Heart left ventricle (tissue), 16 donors: Measurements from ENCODE around the gene PCBP4. TPM values are rescaled to one million over a fixed set of nuclear protein-coding genes. Genes with fewer than 3 reads are reported as not detected.
A peak's percentile ranks its signal among the peaks of the same experiment; 100 is the strongest.

Experiments
- ATAC-seq, 4 donors: fragments of 200-7000 bp; cut with Tn5 transposase; one replicate each; pipeline ENCODE4 v1.9.1; 2020 to 2022; ENCODE audit warnings: moderate library complexity in 4 of 4, mild to moderate bottlenecking in 3 of 4, moderate number of reproducible peaks in 1 of 4
- DNase-seq, 5 donors: peaks; one replicate each; pipeline ENCODE4 v3.0.0-alpha.2; 2020
- H3K27ac ChIP-seq, 12 donors: fragments of 200-600 bp; sonication (generic) in 4 of 12; one replicate each; pipeline versions ENCODE4 v1.5.0 to v1.8.0; 2016 to 2022; ENCODE audit warnings: mild to moderate bottlenecking in 2 of 12
- H3K27me3 ChIP-seq, 9 donors: fragments of 200-600 bp; sonication (generic) in 2 of 9; one replicate each; pipeline versions ENCODE4 v1.5.1 to v1.8.0; 2016 to 2022; ENCODE audit warnings: mild to moderate bottlenecking in 3 of 9
- H3K36me3 ChIP-seq, 9 donors: fragments of 200-600 bp; sonication (generic) in 2 of 9; one replicate each; pipeline versions ENCODE4 v1.5.0 to v1.8.0; 2018 to 2022; ENCODE audit warnings: mild to moderate bottlenecking in 2 of 9
- H3K4me1 ChIP-seq, 12 donors: fragments of 200-600 bp; sonication (generic) in 4 of 12; one replicate each; pipeline versions ENCODE4 v1.5.0 to v1.8.0; 2016 to 2022; ENCODE audit warnings: mild to moderate bottlenecking in 3 of 12
- H3K4me3 ChIP-seq, 12 donors: fragments of 200-600 bp; sonication (generic) in 4 of 12; one replicate each; pipeline versions ENCODE4 v1.5.0 to v1.8.0; 2017 to 2022; ENCODE audit warnings: mild to moderate bottlenecking in 9 of 12, moderate library complexity in 4 of 12
- H3K9me3 ChIP-seq, 12 donors: fragments of 200-600 bp; sonication (generic) in 4 of 12; one replicate each; pipeline versions ENCODE4 v1.5.0 to v1.8.0; 2016 to 2022; ENCODE audit warnings: mild to moderate bottlenecking in 1 of 12
- POLR2A ChIP-seq, 2 donors: fragments of 450-650 bp; IDR thresholded peaks; one replicate each; pipeline ENCODE4 v1.6.1; 2017; ENCODE audit warnings: antibody characterized with exemption in 2 of 2, mild to moderate bottlenecking in 2 of 2, moderate library complexity in 2 of 2
- WGBS, 4 donors: extraction: QIAGEN DNeasy Blood & Tissue Kit in 2 of 4; methylation state at CpG; one replicate each; pipeline versions ENCODE4 v1.1.5 to v1.1.7; 2013 to 2018; 5-methylcytosine and 5-hydroxymethylcytosine counted together
- intact Hi-C, 10 donors: fragments of 100-400 bp; cut with DNase I; formaldehyde crosslinking; loops; one replicate each; pipeline versions ENCODE4 v1.11.1 to v1.14.2; 2022
- polyA plus RNA-seq, 2 donors: library from polyadenylated mRNA; stranded (reverse); fragments of 200-250 nt; gene quantifications; one replicate each; pipeline ENCODE4 v1.2.3, GENCODE V29; 2013
- total RNA-seq, 9 donors: library from RNA; depleted of rRNA in 2 of 9; stranded (reverse); fragments of >200 nt in 2 of 9; fragmentation: NEBNext Ultra II Directional in 3 of 9; extraction: Animal tissue kit (Norgen Biotek cat#: 25700) in 3 of 9; gene quantifications; one replicate each; pipeline versions ENCODE4 v1.1.0 to v1.2.4, GENCODE V29; 2016 to 2023
- TF ChIP-seq, protein P1 (sequence below), 12 donors: fragments of 200-600 bp; sonication (generic) in 4 of 12; IDR thresholded peaks; one replicate each; pipeline versions ENCODE4 v1.5.0 to v1.8.0; 2018 to 2022; ENCODE audit warnings: antibody characterized with exemption in 12 of 12, mild to moderate bottlenecking in 5 of 12
- donor health status: ischemic (EF 13 %, LVEDD 7.1; RV severe dilation, severe dysfunction).
- donor health status: healthy with polysubstance abuse.
- donor health status: DM: no; HTN: yes; CAD: no.
- donor health status: DM: no; HTN: no; CAD: no.
- donor health status: ischemic (EF 25% LVEDD 6.9; RV normal size, moderate dysfunction).
- donor health status: ischemic (EF 25% LVEDD 5.7; RV mildly dilated, moderate dysfunction).
- donor health status: healthy.
- donor health status: DM: yes; HTN: yes; CAD: no.
- donor health status: ischemic (EF 35%, LVEDD 5.7; RV mildly dilated, moderate dysfunction).
- donor health status: nonischemic (EF 11% LVEDD 7.7; RV severe dilation, severe dysfunction).
- donor health status: DM: yes; HTN: yes; CAD: no.
- donor health status: PGD.
- donor health status: ischemic (EF 29% LVEDD 5.4; RV normal size, mild dysfunction).
- donor health status: nonischemic (EF 23%, LVEDD 6.1; RV moderate dilation, normal function).

PCBP4 gene
- total and polyA plus RNA-seq, 11 donors, result 55.4 to 149 (median 64.8) TPM

DNA sequence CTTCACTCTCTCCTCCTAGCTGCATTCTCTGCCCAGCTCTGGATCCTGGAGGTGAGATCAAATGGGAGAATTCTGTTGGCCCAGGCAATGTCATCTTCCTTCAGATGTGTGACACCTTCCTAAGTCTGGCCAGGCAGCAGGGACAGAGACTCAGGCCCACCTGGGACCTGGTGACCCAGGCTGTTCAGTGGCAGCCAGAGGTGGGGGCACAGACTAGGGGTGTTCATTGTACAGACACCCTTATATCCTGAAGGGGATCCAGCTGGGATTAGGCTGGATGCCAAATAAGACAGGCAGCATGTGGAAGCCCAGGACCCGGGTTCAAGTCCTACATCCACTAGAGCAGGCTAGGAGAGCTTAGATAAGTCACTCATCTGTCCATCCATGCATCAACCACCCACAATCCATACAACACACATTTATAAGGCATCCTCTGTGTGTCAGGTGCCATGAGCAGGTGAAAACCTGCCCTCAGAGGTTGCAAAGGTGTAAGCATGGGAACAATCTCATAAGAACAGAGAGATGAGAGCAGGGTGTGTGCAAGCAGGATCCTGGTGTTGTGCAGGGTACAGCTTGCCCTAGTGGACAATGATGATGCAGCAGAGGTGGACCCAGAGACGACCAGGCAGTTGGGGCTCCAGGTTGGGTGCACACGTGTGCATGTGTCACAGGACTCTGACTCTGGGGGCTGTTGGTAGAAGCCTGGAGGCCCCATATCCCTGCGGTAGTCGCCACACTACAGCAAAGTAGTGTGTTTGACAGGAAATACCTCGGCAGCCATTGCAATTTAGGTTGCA lies 46.7 kb upstream of the PCBP4 start:
- Histone ChIP-seq H3K27me3 (no peaks in the 10 kb centered on the region), H3K4me3 (no peak overlapping the region), H3K4me1 (peaks cover 6 to 58% (median 28%) of the 10 kb centered on the region in 12 donors), H3K27ac (no peak overlapping the region), H3K36me3 (no peaks in the 10 kb centered on the region), H3K9me3 (no peaks in the 10 kb centered on the region)
- intact Hi-C loops, result no loop called here
- ATAC-seq (no peak), DNase-seq (no peak)
- TF ChIP-seq, protein P1, sequence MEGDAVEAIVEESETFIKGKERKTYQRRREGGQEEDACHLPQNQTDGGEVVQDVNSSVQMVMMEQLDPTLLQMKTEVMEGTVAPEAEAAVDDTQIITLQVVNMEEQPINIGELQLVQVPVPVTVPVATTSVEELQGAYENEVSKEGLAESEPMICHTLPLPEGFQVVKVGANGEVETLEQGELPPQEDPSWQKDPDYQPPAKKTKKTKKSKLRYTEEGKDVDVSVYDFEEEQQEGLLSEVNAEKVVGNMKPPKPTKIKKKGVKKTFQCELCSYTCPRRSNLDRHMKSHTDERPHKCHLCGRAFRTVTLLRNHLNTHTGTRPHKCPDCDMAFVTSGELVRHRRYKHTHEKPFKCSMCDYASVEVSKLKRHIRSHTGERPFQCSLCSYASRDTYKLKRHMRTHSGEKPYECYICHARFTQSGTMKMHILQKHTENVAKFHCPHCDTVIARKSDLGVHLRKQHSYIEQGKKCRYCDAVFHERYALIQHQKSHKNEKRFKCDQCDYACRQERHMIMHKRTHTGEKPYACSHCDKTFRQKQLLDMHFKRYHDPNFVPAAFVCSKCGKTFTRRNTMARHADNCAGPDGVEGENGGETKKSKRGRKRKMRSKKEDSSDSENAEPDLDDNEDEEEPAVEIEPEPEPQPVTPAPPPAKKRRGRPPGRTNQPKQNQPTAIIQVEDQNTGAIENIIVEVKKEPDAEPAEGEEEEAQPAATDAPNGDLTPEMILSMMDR (IDR thresholded peaks at IDR 0.05), result no peak
- TF ChIP-seq POLR2A (IDR thresholded peaks at IDR 0.05), result no peak
- WGBS, 4 donors, result 88 to 94% (median 90%) methylated on average over 5 to 6 of the region's 6 CpGs

DNA sequence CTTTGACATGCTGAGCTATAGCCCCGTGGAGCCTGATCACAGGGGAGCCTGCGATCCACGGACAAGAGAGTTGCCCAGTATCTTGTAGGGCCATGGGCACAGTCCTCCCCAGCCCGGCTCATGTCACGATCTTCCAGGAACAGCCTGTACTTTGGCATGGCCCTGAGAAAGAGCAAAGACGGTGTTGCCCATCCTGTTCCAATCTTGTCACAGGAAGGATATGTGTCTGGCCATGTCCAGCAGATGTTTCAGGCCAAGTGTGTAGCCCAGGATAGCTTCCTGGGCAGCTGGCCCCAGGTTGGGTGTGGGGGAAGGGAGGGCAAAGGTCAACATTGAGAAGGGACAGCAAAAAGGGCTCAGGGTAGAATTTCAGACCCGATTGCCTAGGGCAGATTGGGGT lies 45.4 kb upstream of the PCBP4 start:
- no peaks in the 10 kb centered on the region for H3K36me3 ChIP-seq
- DNase-seq (no peak), ATAC-seq (peak in 3 of 4 donors; percentile 3 to 17 (median 9))
- WGBS, 4 donors, result 31 to 70% (median 55%) methylated on average over 3 to 7 of the region's 7 CpGs
- no peaks in the 10 kb centered on the region for H3K9me3 ChIP-seq
- no peak overlapping the region for H3K27ac ChIP-seq
- TF ChIP-seq, protein P1 (IDR thresholded peaks at IDR 0.05), result no peak
- no peak for TF ChIP-seq POLR2A (IDR thresholded peaks at IDR 0.05)
- H3K4me1 ChIP-seq, result peaks cover 0 to 45% (median 24%) of the 10 kb centered on the region in 12 donors
- intact Hi-C loops, result no loop called here
- H3K4me3 ChIP-seq, result no peak overlapping the region
- no peaks in the 10 kb centered on the region for H3K27me3 ChIP-seq

- H3K9me3 ChIP-seq, result no peaks in the 10 kb centered on the region
- DNase-seq (no peak), ATAC-seq (no peak)
- no peak for TF ChIP-seq POLR2A (IDR thresholded peaks at IDR 0.05)
- TF ChIP-seq, protein P1 (IDR thresholded peaks at IDR 0.05), result no peak
- no peak overlapping the region for H3K4me3 ChIP-seq
- H3K27ac ChIP-seq, result no peak overlapping the region
- H3K36me3 ChIP-seq, result no peaks in the 10 kb centered on the region
- intact Hi-C loops, result no loop called here
- peaks cover 10 to 45% (median 27%) of the 10 kb centered on the region in 12 donors for H3K4me1 ChIP-seq
- no peaks in the 10 kb centered on the region for H3K27me3 ChIP-seq
Observed at GRCh38 chr3:52010431-52010830, 43.2 kb upstream of the PCBP4 start.

- no peak for DNase-seq
- no peak for ATAC-seq
- no peaks in the 10 kb centered on the region for H3K9me3 ChIP-seq
- H3K27me3 ChIP-seq, result no peaks in the 10 kb centered on the region
- H3K4me3 ChIP-seq, result no peak overlapping the region
- 35 to 47% (median 36%) methylated on average over 4 of the region's 4 CpGs for WGBS, 4 donors
- peaks cover 16 to 42% (median 29%) of the 10 kb centered on the region in 12 donors for H3K4me1 ChIP-seq
- TF ChIP-seq, protein P1 (IDR thresholded peaks at IDR 0.05), result no peak
- TF ChIP-seq POLR2A (IDR thresholded peaks at IDR 0.05), result no peak
- H3K27ac ChIP-seq, result peak overlapping the region in 1 of 12 donors; percentile 23
- H3K36me3 ChIP-seq, result no peaks in the 10 kb centered on the region
- intact Hi-C loops, result loop anchor here in 3 of 10 donors (2.0 to 10.0 kb wide), 3 partner anchors 45 to 338 kb away; no protein-coding TSS in a partner anchor
Observed at GRCh38 chr3:52007291-52007690, 40.0 kb upstream of the PCBP4 start.
